HCT116 (cell line): ENCODE measurements around the gene EPHA6. TPM values are rescaled to one million over a fixed set of nuclear protein-coding genes. Genes with fewer than 3 reads are reported as not detected.

Experiments
- ATAC-seq: fragments of 200-7000 bp; cut with Tn5 transposase; 2 replicates; pipeline ENCODE4 v1.9.1; 2020; ENCODE audit warnings: mild to moderate bottlenecking, moderate library complexity
- BruUV-seq: library from RNA; stranded (reverse); fragments of 400-500 nt; replicated peaks from 2 replicates; lab custom pipeline; 2021; lab: Mats Ljungman, UMichigan
- CTCF ChIA-PET: fragments of 300-600 bp; sonication (Branson Sonifier 250); formaldehyde crosslinking; loops from one replicate; lab custom pipeline; 2021; ENCODE audit warnings: antibody characterized with exemption; lab: Charles Lee
- POLR2A ChIA-PET: fragments of 300-600, 350-600 bp; sonication (Branson Sonifier 250); formaldehyde crosslinking; loops from one replicate; lab custom pipeline; 2021; ENCODE audit warnings: antibody characterized with exemption; lab: Charles Lee
- RAD21 ChIA-PET, 2 experiments: fragments of 300-600 bp; sonication (Branson Sonifier 250); formaldehyde crosslinking; loops; one replicate each; lab custom pipeline; 2023; ENCODE audit warnings: low total read pairs in 2 of 2; ENCODE audit not compliant: uncharacterized antibody in 2 of 2, unreplicated experiment in 2 of 2, low non-redundant PET in 1 of 2; lab: Charles Lee
- DNase-seq: peaks from one replicate; pipeline ENCODE4 v3.0.0-alpha.2; 2010; ENCODE audit warnings: low read depth, low spot score
- H2AFZ ChIP-seq: fragments of 200-600 bp; shearing (Covaris generic), sonication (generic); 2 replicates; pipeline ENCODE4 v1.6.1; 2017; ENCODE audit warnings: low read depth, mixed run types, mixed read lengths, antibody characterized with exemption, low read length; ENCODE audit not compliant: poor library complexity, severe bottlenecking
- H3K27ac ChIP-seq: 2 replicates; pipeline ENCODE4 v1.5.1; 2012; ENCODE audit warnings: low read depth, low read length
- H3K27me3 ChIP-seq: fragments of 200-600 bp; sonication (generic); 2 replicates; pipeline ENCODE4 v1.6.1; 2016; ENCODE audit warnings: mixed run types, low read length, mixed read lengths; ENCODE audit not compliant: insufficient read depth
- H3K36me3 ChIP-seq, 2 experiments: fragments of 200-500 bp in 1 of 2; fragments of 200-600 bp in 1 of 2; sonication (Bioruptor generic) in 1 of 2; sonication (generic) in 1 of 2; 2 replicates each; pipeline versions ENCODE4 v1.5.1 to v1.6.1; 2014 to 2016; ENCODE audit warnings: low read length in 2 of 2, inconsistent platforms in 1 of 2, mixed read lengths in 1 of 2, mixed run types in 1 of 2; ENCODE audit not compliant: insufficient read depth in 2 of 2, control insufficient read depth in 1 of 2
- H3K4me1 ChIP-seq, 2 experiments: fragments of 200-600 bp in 1 of 2; sonication (generic) in 1 of 2; 2 replicates each; pipeline versions ENCODE4 v1.5.1 to v1.6.1; 2012 to 2017; ENCODE audit warnings: low read length in 2 of 2, inconsistent platforms in 1 of 2, mild to moderate bottlenecking in 1 of 2, mixed read lengths in 1 of 2, mixed run types in 1 of 2, moderate library complexity in 1 of 2; ENCODE audit not compliant: insufficient read depth in 2 of 2, control insufficient read depth in 1 of 2
- H3K4me2 ChIP-seq: fragments of 200-600 bp; sonication (generic); 2 replicates; pipeline ENCODE4 v1.6.1; 2017; ENCODE audit warnings: mixed run types, low read length, mixed read lengths
- H3K4me3 ChIP-seq, 2 experiments: fragments of 200-600 bp in 1 of 2; sonication (generic) in 1 of 2; replicated peaks in 1 of 2; 2 replicates each; pipeline ENCODE4 v1.5.1; 2011 to 2016; ENCODE audit warnings: low read length in 2 of 2, control low read depth in 1 of 2, low read depth in 1 of 2, mild to moderate bottlenecking in 1 of 2, mixed read lengths in 1 of 2, mixed run types in 1 of 2
- H3K79me2 ChIP-seq: fragments of 200-600 bp; sonication (generic); 2 replicates; pipeline ENCODE4 v1.6.1; 2017; ENCODE audit warnings: mild to moderate bottlenecking, mixed run types, low read length, moderate library complexity, mixed read lengths; ENCODE audit not compliant: insufficient read depth
- H3K9ac ChIP-seq: fragments of 200-600 bp; sonication (generic); 2 replicates; pipeline ENCODE4 v1.6.1; 2016; ENCODE audit warnings: low read length, mixed read lengths
- H3K9me2 ChIP-seq: fragments of 200-600 bp; sonication (generic), shearing (Covaris generic); 2 replicates; pipeline ENCODE4 v1.6.1; 2017; ENCODE audit warnings: mixed run types, mild to moderate bottlenecking, moderate library complexity; ENCODE audit not compliant: insufficient read depth
- H3K9me3 ChIP-seq, 2 experiments: fragments of 200-500 bp in 1 of 2; fragments of 200-600 bp in 1 of 2; sonication (Bioruptor generic) in 1 of 2; sonication (generic) in 1 of 2; 2 replicates each; pipeline ENCODE4 v1.6.1; 2014 to 2017; ENCODE audit warnings: low read length in 2 of 2, mixed read lengths in 2 of 2, inconsistent platforms in 1 of 2, low read depth in 1 of 2, mild to moderate bottlenecking in 1 of 2, mixed run types in 1 of 2, moderate library complexity in 1 of 2; ENCODE audit not compliant: control insufficient read depth in 1 of 2, insufficient read depth in 1 of 2
- H4K20me1 ChIP-seq: fragments of 200-600 bp; sonication (generic), shearing (Covaris generic); 2 replicates; pipeline ENCODE4 v1.6.1; 2017; ENCODE audit warnings: mixed run types, mild to moderate bottlenecking, moderate library complexity; ENCODE audit not compliant: insufficient read depth
- CBX3 ChIP-seq: IDR thresholded peaks from 2 replicates; pipeline ENCODE4 v1.6.1; 2012; ENCODE audit warnings: low read depth
- CEBPB ChIP-seq: IDR thresholded peaks from 2 replicates; pipeline ENCODE4 v1.6.1; 2012; ENCODE audit warnings: low read depth
- EGR1 ChIP-seq: IDR thresholded peaks from 2 replicates; pipeline ENCODE4 v1.6.1; 2012; ENCODE audit warnings: low read depth
- ELF1 ChIP-seq: IDR thresholded peaks from 2 replicates; pipeline ENCODE4 v1.6.1; 2012; ENCODE audit warnings: low read depth, borderline replicate concordance
- JUND ChIP-seq: IDR thresholded peaks from 2 replicates; pipeline ENCODE4 v1.6.1; 2012
- POLR2AphosphoS5 ChIP-seq: IDR thresholded peaks from 2 replicates; pipeline ENCODE4 v1.6.1; 2011; ENCODE audit warnings: mild to moderate bottlenecking, low read depth, low read length, moderate library complexity
- RAD21 ChIP-seq: IDR thresholded peaks from 2 replicates; pipeline ENCODE4 v1.6.1; 2012; ENCODE audit warnings: low read depth, mild to moderate bottlenecking
- SIN3A ChIP-seq: IDR thresholded peaks from 2 replicates; pipeline ENCODE4 v1.6.1; 2012; ENCODE audit warnings: low read depth
- SP1 ChIP-seq: IDR thresholded peaks from 2 replicates; pipeline ENCODE4 v1.6.1; 2012; ENCODE audit warnings: low read depth
- SRF ChIP-seq: IDR thresholded peaks from 2 replicates; pipeline ENCODE4 v1.6.1; 2012; ENCODE audit warnings: low read depth
- YY1 ChIP-seq: IDR thresholded peaks from 2 replicates; pipeline ENCODE4 v1.6.1; 2011; ENCODE audit warnings: low read length, low read depth, moderate library complexity, mild to moderate bottlenecking; ENCODE audit not compliant: insufficient replicate concordance; ENCODE audit errors: extremely low read depth
- ZFX ChIP-seq: fragments of 450-650 bp; IDR thresholded peaks from 2 replicates; pipeline ENCODE4 v1.6.1; 2017
- intact Hi-C: fragments of 100-400 bp; cut with micrococcal nuclease; formaldehyde crosslinking; loops from 2 replicates; pipeline ENCODE4 v1.10.0; 2022
- total RNA-seq: library from RNA; stranded (reverse); gene quantifications from one replicate; pipeline ENCODE4 v1.2.1, GENCODE V29; 2021; ENCODE audit not compliant: unreplicated experiment
- TF ChIP-seq, protein P1 (sequence below): IDR thresholded peaks from 2 replicates; pipeline ENCODE4 v1.6.1; 2012
- TF ChIP-seq, protein P2 (sequence below): IDR thresholded peaks from 2 replicates; pipeline ENCODE4 v1.6.1; 2011; ENCODE audit warnings: mild to moderate bottlenecking, low read length, moderate library complexity; ENCODE audit not compliant: insufficient replicate concordance; ENCODE audit errors: extremely low read depth
- TF ChIP-seq, protein P3 (sequence below): IDR thresholded peaks from 2 replicates; pipeline ENCODE4 v1.6.1; 2012
- TF ChIP-seq, protein P4 (sequence below), 3 experiments: fragments of 200-600 bp in 1 of 3; sonication (generic) in 1 of 3; IDR thresholded peaks in 2 of 3; conservative IDR thresholded peaks in 1 of 3; 2 replicates each; pipeline ENCODE4 v1.5.1; 2012 to 2017; ENCODE audit warnings: low read depth in 2 of 3, low read length in 2 of 3, antibody characterized with exemption in 1 of 3, borderline replicate concordance in 1 of 3, control low read depth in 1 of 3, mild to moderate bottlenecking in 1 of 3, mixed read lengths in 1 of 3, mixed run types in 1 of 3, moderate library complexity in 1 of 3; ENCODE audit not compliant: insufficient read depth in 1 of 3
- TF ChIP-seq, protein P5 (sequence below): IDR thresholded peaks from 2 replicates; pipeline ENCODE4 v1.6.1; 2012; ENCODE audit warnings: low read depth

EPHA6 gene
- total RNA-seq, 1 experiment from 2014 or later: not detected

DNA sequence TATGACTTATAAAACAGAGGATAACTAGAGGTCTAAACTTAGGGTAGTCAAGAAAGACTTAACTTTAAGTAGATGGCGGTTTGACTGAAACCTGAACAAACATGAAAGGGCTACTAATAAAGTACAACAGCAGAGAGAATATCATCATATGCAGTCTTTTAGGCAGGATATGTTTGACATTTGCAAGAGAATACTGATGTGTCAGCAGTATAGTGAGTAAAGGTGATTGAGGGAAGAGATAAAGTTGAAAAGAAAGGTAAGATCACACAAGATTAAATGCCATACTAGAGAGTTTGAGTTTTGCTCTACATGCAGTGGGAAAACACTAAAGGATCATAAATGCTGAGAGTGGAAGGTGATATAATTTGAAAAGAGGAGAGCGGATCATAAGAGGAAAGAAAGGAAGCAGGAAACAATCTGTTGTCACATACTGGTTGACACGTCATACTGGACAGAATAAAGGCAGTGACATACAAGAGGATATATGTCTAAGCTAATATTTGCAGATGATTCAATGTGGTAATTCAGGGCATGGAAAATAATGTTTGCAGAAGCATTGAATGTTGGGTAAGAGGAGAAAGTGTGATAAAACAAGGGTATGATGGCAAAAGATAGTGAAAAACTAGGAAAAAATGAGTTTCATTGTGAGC is 223.0 kb downstream of the EPHA6 start:
- BruUV-seq: no TSS peak
- no peaks in the 10 kb centered on the region for H3K79me2 ChIP-seq
- peaks cover 0 to 22% of the 10 kb centered on the region in 2 experiments; a peak in 3 of 4 replicates for H3K9me3 ChIP-seq
- H3K27ac ChIP-seq: no peak overlapping the region
- ChIA-PET POLR2A (no interaction called here), CTCF (no interaction called here), RAD21 (no interaction called here)
- ATAC-seq (no peak), DNase-seq (no peak)
- intact Hi-C loops: no loop called here
- no peaks in the 10 kb centered on the region for H3K27me3 ChIP-seq
- no peak overlapping the region for H3K9ac ChIP-seq
- no peaks in the 10 kb centered on the region for H3K4me1 ChIP-seq
- TF ChIP-seq, protein P1, sequence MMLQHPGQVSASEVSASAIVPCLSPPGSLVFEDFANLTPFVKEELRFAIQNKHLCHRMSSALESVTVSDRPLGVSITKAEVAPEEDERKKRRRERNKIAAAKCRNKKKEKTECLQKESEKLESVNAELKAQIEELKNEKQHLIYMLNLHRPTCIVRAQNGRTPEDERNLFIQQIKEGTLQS: no peak
- TF ChIP-seq, protein P2, sequence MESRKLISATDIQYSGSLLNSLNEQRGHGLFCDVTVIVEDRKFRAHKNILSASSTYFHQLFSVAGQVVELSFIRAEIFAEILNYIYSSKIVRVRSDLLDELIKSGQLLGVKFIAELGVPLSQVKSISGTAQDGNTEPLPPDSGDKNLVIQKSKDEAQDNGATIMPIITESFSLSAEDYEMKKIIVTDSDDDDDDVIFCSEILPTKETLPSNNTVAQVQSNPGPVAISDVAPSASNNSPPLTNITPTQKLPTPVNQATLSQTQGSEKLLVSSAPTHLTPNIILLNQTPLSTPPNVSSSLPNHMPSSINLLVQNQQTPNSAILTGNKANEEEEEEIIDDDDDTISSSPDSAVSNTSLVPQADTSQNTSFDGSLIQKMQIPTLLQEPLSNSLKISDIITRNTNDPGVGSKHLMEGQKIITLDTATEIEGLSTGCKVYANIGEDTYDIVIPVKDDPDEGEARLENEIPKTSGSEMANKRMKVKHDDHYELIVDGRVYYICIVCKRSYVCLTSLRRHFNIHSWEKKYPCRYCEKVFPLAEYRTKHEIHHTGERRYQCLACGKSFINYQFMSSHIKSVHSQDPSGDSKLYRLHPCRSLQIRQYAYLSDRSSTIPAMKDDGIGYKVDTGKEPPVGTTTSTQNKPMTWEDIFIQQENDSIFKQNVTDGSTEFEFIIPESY: no peak
- TF ChIP-seq CBX3 (no peak), ZFX (no peak), SRF (no peak), SIN3A (no peak), SP1 (no peak), POLR2AphosphoS5 (no peak), EGR1 (no peak), RAD21 (no peak), JUND (no peak), YY1 (no peak), CEBPB (no peak), ELF1 (no peak)
- TF ChIP-seq, protein P3, sequence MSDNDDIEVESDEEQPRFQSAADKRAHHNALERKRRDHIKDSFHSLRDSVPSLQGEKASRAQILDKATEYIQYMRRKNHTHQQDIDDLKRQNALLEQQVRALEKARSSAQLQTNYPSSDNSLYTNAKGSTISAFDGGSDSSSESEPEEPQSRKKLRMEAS: no peak
- TF ChIP-seq, protein P4, sequence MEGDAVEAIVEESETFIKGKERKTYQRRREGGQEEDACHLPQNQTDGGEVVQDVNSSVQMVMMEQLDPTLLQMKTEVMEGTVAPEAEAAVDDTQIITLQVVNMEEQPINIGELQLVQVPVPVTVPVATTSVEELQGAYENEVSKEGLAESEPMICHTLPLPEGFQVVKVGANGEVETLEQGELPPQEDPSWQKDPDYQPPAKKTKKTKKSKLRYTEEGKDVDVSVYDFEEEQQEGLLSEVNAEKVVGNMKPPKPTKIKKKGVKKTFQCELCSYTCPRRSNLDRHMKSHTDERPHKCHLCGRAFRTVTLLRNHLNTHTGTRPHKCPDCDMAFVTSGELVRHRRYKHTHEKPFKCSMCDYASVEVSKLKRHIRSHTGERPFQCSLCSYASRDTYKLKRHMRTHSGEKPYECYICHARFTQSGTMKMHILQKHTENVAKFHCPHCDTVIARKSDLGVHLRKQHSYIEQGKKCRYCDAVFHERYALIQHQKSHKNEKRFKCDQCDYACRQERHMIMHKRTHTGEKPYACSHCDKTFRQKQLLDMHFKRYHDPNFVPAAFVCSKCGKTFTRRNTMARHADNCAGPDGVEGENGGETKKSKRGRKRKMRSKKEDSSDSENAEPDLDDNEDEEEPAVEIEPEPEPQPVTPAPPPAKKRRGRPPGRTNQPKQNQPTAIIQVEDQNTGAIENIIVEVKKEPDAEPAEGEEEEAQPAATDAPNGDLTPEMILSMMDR (IDR thresholded peaks at IDR 0.05 in 2 of 3, conservative IDR thresholded peaks at IDR 0.05 in 1 of 3; ENCODE audit: borderline replicate concordance in 1 of 3, insufficient read depth in 1 of 3, low read depth in 2 of 3, low read length in 2 of 3): no peak
- TF ChIP-seq, protein P5, sequence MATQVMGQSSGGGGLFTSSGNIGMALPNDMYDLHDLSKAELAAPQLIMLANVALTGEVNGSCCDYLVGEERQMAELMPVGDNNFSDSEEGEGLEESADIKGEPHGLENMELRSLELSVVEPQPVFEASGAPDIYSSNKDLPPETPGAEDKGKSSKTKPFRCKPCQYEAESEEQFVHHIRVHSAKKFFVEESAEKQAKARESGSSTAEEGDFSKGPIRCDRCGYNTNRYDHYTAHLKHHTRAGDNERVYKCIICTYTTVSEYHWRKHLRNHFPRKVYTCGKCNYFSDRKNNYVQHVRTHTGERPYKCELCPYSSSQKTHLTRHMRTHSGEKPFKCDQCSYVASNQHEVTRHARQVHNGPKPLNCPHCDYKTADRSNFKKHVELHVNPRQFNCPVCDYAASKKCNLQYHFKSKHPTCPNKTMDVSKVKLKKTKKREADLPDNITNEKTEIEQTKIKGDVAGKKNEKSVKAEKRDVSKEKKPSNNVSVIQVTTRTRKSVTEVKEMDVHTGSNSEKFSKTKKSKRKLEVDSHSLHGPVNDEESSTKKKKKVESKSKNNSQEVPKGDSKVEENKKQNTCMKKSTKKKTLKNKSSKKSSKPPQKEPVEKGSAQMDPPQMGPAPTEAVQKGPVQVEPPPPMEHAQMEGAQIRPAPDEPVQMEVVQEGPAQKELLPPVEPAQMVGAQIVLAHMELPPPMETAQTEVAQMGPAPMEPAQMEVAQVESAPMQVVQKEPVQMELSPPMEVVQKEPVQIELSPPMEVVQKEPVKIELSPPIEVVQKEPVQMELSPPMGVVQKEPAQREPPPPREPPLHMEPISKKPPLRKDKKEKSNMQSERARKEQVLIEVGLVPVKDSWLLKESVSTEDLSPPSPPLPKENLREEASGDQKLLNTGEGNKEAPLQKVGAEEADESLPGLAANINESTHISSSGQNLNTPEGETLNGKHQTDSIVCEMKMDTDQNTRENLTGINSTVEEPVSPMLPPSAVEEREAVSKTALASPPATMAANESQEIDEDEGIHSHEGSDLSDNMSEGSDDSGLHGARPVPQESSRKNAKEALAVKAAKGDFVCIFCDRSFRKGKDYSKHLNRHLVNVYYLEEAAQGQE: no peak
- H2AFZ ChIP-seq: no peak overlapping the region
- no peaks in the 10 kb centered on the region for H3K9me2 ChIP-seq
- H3K36me3 ChIP-seq: no peaks in the 10 kb centered on the region
- H3K4me2 ChIP-seq: no peak overlapping the region
- no peaks in the 10 kb centered on the region for H4K20me1 ChIP-seq
- no peak overlapping the region for H3K4me3 ChIP-seq
